Natural killer cell (primary cell): ENCODE measurements around the gene ANGEL1. TPM values are rescaled to one million over a fixed set of nuclear protein-coding genes. Genes with fewer than 3 reads are reported as not detected.

ENCODE experiments used
- ATAC-seq, 3 donors: fragments of 150-1000 bp in 2 of 3; fragments of 200-7000 bp in 1 of 3; cut with Tn5 transposase; 1 replicate in 1 of 3; 2 replicates in 2 of 3; pipeline ENCODE4 v1.10.0; 2021; ENCODE audit warnings: mild to moderate bottlenecking in 2 of 3, moderate library complexity in 2 of 3
- DNase-seq, 2 donors: peaks; one replicate each; pipeline versions ENCODE4 v3.0.0 to v3.0.0-alpha.2; 2013 to 2021; ENCODE audit warnings: mixed read lengths in 1 of 2
- H3K27ac ChIP-seq: one replicate; pipeline ENCODE4 v1.5.1; 2013; ENCODE audit warnings: mild to moderate bottlenecking, low read length
- H3K27me3 ChIP-seq: one replicate; pipeline ENCODE4 v1.6.1; 2013; ENCODE audit warnings: low read length; ENCODE audit not compliant: control insufficient read depth, insufficient read depth
- H3K36me3 ChIP-seq: one replicate; pipeline ENCODE4 v1.6.1; 2013; ENCODE audit warnings: low read length; ENCODE audit not compliant: control insufficient read depth, insufficient read depth
- H3K4me1 ChIP-seq: one replicate; pipeline ENCODE4 v1.6.1; 2013; ENCODE audit warnings: low read length; ENCODE audit not compliant: control insufficient read depth, insufficient read depth
- H3K4me3 ChIP-seq: one replicate; pipeline ENCODE4 v1.5.1; 2013; ENCODE audit warnings: low read length
- H3K9me3 ChIP-seq: one replicate; pipeline ENCODE4 v1.6.1; 2013; ENCODE audit warnings: low read length; ENCODE audit not compliant: control insufficient read depth, insufficient read depth
- H3K27ac Mint-ChIP-seq, 2 donors: one replicate each; pipeline ENCODE4 v1.8.0; 2022; ENCODE audit warnings: mild to moderate bottlenecking in 2 of 2, mixed read lengths in 2 of 2, moderate library complexity in 1 of 2
- H3K27me3 Mint-ChIP-seq, 2 donors: one replicate each; pipeline ENCODE4 v1.8.0; 2022; ENCODE audit warnings: low read depth in 2 of 2, mixed read lengths in 2 of 2
- H3K36me3 Mint-ChIP-seq: one replicate; pipeline ENCODE4 v1.8.0; 2022; ENCODE audit warnings: mixed read lengths
- H3K4me1 Mint-ChIP-seq, 2 donors: one replicate each; pipeline ENCODE4 v1.8.0; 2022; ENCODE audit warnings: mixed read lengths in 2 of 2
- H3K4me3 Mint-ChIP-seq: one replicate; pipeline ENCODE4 v1.8.0; 2022; ENCODE audit warnings: mild to moderate bottlenecking, moderate library complexity, mixed read lengths
- H3K9me3 Mint-ChIP-seq, 2 donors: one replicate each; pipeline ENCODE4 v1.8.0; 2022; ENCODE audit warnings: mixed read lengths in 2 of 2
- CTCF ChIP-seq: fragments of 200-600 bp; IDR thresholded peaks from one replicate; pipeline ENCODE4 v1.8.0; 2022; ENCODE audit warnings: antibody characterized with exemption
- WGBS: methylation state at CpG from one replicate; pipeline ENCODE4 v1.1.7; 2013; ENCODE audit warnings: missing lambda C conversion rate; ENCODE audit not compliant: insufficient coverage; 5-methylcytosine and 5-hydroxymethylcytosine counted together
- intact Hi-C: fragments of 100-400 bp; cut with micrococcal nuclease; formaldehyde crosslinking; loops from one replicate; pipeline ENCODE4 v1.14.2; 2022
- total RNA-seq, 4 donors: library from RNA; stranded (reverse); fragments of 120-200 nt in 1 of 4; gene quantifications; one replicate each; pipeline versions ENCODE4 v1.2.3 to v1.2.4, GENCODE V29; 2013 to 2022

Gene ANGEL1
- total RNA-seq, 3 donors from 2014 or later (not counting 1 experiment from before 2014, with no cell fraction given) = 12.2 to 20.2 (median 17.2) TPM

GRCh38 chr14:76776428-76777251 lies 36.0 kb downstream of the ANGEL1 start:
- no peak overlapping the region for H3K4me3 Mint-ChIP-seq
- no peaks in the 10 kb centered on the region for H3K27me3 ChIP-seq
- H3K27me3 Mint-ChIP-seq = no peaks in the 10 kb centered on the region
- TF ChIP-seq CTCF = no peak
- no peak overlapping the region for H3K27ac ChIP-seq
- H3K36me3 Mint-ChIP-seq = no peaks in the 10 kb centered on the region
- H3K9me3 Mint-ChIP-seq = no peaks in the 10 kb centered on the region
- peaks cover 24% of the 10 kb centered on the region for H3K4me1 ChIP-seq
- H3K4me3 ChIP-seq = no peak overlapping the region
- no peak for ATAC-seq
- H3K36me3 ChIP-seq = peaks cover 4% of the 10 kb centered on the region
- peaks cover 0 to 9% of the 10 kb centered on the region in 2 donors for H3K4me1 Mint-ChIP-seq
- H3K27ac Mint-ChIP-seq = no peak overlapping the region
- no peaks in the 10 kb centered on the region for H3K9me3 ChIP-seq
- 90% methylated on average over 8 of the region's 10 CpGs for WGBS
- no peak for DNase-seq
- intact Hi-C loops = no loop called here

- Mint-ChIP-seq H3K27me3 (no peaks in the 10 kb centered on the region), H3K4me3 (no peak overlapping the region), H3K27ac (no peak overlapping the region), H3K9me3 (no peaks in the 10 kb centered on the region), H3K4me1 (peaks cover 0 to 9% of the 10 kb centered on the region in 2 donors), H3K36me3 (no peaks in the 10 kb centered on the region)
- Histone ChIP-seq H3K4me1 (peaks cover 24% of the 10 kb centered on the region), H3K27me3 (no peaks in the 10 kb centered on the region), H3K9me3 (no peaks in the 10 kb centered on the region), H3K27ac (no peak overlapping the region), H3K36me3 (no peaks in the 10 kb centered on the region), H3K4me3 (no peak overlapping the region)
- intact Hi-C loops = no loop called here
- TF ChIP-seq CTCF = no peak
- DNase-seq (no peak), ATAC-seq (no peak)
- 96% methylated on average over 54 of the region's 54 CpGs for WGBS
Measured at GRCh38 chr14:76775695-76776427, 36.8 kb downstream of the ANGEL1 start.

- ATAC-seq = no peak
- intact Hi-C loops = no loop called here
Measured at GRCh38 chr14:76774821-76775694, 37.6 kb downstream of the ANGEL1 start.

More at GRCh38 chr14:76774821-76775694, 37.6 kb downstream of the ANGEL1 start:
- no peak overlapping the region for H3K4me3 Mint-ChIP-seq
- H3K4me3 ChIP-seq = no peak overlapping the region
- no peaks in the 10 kb centered on the region for H3K9me3 Mint-ChIP-seq
- H3K27me3 ChIP-seq = no peaks in the 10 kb centered on the region
- TF ChIP-seq CTCF = no peak
- H3K9me3 ChIP-seq = no peaks in the 10 kb centered on the region
- no peaks in the 10 kb centered on the region for H3K27me3 Mint-ChIP-seq
- no peaks in the 10 kb centered on the region for H3K36me3 Mint-ChIP-seq
- WGBS = 95% methylated on average over 21 of the region's 22 CpGs
- no peak overlapping the region for H3K27ac Mint-ChIP-seq
- DNase-seq = no peak
- H3K4me1 Mint-ChIP-seq = peaks cover 0 to 9% of the 10 kb centered on the region in 2 donors
- H3K27ac ChIP-seq = no peak overlapping the region
- no peaks in the 10 kb centered on the region for H3K36me3 ChIP-seq
- H3K4me1 ChIP-seq = peaks cover 24% of the 10 kb centered on the region
